GM13976 (cell line): ENCODE data around the gene LFNG.
"Not testable (repeated sequence)": the region's sequence is repeated elsewhere in the genome, so short reads cannot be mapped to it uniquely, and the experiment has no call there.

Experiments
- DNase-seq: peaks from one replicate; pipeline ENCODE4 v3.0.0; 2012; ENCODE audit warnings: low spot score
- in situ Hi-C: fragments of 300-500 bp; cut with MboI; formaldehyde crosslinking; loops from one replicate; pipeline ENCODE4 v1.12.0; 2022; ENCODE audit warnings: low sequenced_read_pairs, mixed read lengths, inconsistent platforms; ENCODE audit not compliant: unreplicated experiment
- TF ChIP-seq, protein P1 (sequence below): IDR thresholded peaks from 2 replicates; pipeline ENCODE4 v1.5.1; 2012; ENCODE audit warnings: borderline replicate concordance, mild to moderate bottlenecking; ENCODE audit not compliant: insufficient read depth; ENCODE audit errors: extremely low read depth, missing control alignments, control extremely low read depth

Gene LFNG

DNA sequence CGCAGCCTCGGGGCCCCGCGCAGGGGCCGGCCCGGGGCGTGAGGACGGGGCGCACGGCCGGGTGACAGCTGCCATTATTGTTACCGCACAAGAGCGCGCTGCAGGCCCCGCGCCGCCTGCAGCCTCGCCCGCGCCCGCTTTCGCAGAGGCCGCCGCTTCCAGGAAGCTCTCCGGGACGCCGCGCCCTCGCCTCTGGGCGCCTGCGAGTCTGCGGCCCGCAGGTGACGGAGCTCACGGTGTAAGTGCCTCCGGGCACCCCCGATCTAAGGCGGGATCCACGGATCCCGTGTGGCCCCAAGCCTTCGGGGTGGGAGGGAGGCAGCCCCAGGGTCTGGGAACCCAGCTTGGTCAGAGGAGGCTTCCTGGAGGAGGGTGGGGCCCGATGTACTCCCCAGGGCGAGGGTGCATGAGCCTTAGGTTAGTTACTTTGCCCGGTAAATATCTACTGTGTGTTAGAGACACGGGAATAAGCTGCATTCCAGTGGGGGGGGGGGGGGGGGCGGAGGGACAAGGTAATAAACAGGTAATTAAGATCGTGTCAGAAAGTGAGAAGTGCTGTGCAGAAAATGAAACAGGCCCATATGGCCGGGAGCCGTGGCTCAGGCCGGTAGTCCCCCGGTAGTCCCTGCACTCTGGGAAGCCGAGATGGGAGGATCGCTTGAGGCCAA is 39.8 kb downstream of the LFNG start:
- TF ChIP-seq, protein P1, sequence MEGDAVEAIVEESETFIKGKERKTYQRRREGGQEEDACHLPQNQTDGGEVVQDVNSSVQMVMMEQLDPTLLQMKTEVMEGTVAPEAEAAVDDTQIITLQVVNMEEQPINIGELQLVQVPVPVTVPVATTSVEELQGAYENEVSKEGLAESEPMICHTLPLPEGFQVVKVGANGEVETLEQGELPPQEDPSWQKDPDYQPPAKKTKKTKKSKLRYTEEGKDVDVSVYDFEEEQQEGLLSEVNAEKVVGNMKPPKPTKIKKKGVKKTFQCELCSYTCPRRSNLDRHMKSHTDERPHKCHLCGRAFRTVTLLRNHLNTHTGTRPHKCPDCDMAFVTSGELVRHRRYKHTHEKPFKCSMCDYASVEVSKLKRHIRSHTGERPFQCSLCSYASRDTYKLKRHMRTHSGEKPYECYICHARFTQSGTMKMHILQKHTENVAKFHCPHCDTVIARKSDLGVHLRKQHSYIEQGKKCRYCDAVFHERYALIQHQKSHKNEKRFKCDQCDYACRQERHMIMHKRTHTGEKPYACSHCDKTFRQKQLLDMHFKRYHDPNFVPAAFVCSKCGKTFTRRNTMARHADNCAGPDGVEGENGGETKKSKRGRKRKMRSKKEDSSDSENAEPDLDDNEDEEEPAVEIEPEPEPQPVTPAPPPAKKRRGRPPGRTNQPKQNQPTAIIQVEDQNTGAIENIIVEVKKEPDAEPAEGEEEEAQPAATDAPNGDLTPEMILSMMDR, result no peak
- DNase-seq, result peak; percentile 46
- in situ Hi-C loops, result no loop called here

DNA sequence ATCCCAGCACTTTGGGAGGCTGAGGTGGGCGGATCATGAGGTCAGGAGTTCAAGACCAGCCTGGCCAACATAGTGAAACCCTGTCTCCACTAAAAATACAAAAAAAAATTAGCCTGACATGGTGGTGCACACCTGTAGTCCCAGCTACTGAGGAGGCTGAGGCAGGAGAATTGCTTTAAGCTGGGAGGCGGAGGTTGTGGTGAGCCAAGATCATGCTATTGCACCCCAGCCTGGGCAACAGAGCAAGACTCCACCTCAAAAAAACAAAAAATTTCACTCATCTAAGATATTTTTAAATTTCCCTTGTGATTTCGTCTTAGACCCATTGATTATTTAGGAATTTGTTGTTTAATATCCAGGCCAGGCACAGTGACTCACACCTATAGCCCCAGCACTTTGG is 44.4 kb downstream of the LFNG start:
- DNase-seq, in situ Hi-C loops: not testable (repeated sequence)

DNA sequence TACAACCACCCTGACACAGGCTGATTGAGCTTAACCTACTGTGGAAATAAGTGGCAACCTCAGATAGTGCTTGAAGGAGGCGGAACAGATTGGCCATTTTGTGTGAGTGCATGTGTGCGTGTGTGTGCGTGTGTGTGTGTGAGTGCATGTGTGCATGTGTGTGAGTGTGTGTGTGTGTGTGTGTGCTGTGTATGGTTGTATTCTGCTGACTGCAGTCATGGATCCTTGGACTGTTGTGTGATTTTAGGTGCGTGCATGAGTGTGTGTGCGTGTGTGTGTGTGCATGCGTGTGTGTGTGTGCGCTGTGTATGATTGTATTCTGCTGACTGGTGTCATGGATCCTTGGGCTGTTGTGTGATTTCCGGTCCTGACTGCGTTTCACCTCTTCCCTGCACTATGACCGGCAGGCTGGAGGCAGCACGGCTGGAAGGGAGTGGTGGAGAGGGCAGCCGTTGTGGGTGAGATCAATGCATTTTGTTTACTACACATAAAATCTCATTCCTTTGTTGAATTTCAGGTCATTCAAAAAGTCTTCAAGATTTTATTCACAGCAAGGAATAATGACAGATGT is 45.5 kb downstream of the LFNG start:
- TF ChIP-seq, protein P1, result no peak
- no peak for DNase-seq
- in situ Hi-C loops, result no loop called here

DNA sequence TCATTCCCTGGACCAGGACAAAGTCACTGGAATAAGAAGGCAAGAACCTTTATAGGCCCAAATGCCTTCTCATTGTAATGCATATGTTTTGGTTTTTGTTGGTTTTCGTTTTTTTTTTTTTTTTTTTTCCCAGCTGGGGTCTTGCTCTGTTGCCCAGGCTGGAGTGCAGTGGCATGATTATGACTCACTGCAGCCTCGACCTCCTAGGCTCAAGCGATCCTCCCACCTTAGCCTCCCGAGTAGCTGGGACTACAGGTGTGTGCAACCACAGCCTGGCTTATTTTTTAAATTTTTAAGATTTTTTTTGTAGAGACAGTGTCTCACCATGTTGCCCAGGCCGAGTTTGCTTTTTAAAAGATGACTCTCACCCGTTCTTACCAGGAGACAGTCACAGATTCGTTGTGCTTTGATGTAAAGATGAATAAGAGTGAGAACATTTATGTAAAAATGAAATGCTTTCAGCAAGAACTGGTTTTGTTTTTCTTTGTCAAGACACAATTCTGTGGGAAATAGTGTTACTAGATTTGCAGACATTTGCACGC is 46.8 kb downstream of the LFNG start:
- TF ChIP-seq, protein P1, result no peak
- in situ Hi-C loops, result no loop called here
- DNase-seq, result no peak

DNA sequence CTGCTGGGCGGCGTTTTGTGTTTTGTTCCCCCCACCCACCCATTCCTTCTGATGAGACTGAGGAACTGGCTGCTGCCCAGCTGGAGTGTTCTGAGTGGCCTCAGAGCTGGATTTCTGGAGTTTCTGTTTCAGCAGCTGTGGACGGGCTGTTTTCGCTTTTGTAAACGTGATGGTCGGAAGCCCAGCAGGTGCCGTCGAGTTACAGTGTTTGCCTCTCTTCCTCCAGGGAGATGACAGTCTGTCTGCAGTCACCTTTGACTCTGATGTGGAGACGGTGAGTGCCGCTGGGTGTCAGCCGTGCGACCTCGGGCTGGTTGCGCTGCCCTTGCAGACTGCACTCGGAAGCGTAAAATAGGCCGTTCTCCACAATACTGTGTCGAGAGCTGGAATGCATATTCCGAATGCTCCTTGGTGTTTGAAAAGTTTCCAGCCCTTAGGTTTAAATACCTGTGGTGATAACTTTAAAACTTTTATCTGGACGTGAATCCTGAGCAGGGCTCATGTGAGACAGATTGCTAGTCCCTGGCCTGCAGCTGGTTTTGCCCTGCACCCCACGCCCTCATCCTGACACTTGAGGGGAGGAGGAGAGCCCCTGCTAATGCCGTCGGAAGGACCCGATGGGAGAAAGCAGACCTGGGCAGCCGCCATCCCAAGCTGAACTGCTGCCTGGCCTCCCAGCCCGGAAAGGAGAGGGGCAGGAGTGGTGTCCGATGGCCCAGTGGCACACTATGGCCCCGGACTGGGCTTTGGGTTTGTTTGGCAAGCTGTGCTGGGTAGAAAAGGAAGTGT is 47.5 kb downstream of the LFNG start:
- TF ChIP-seq, protein P1, result no peak
- in situ Hi-C loops, result no loop called here
- DNase-seq, result peak; percentile 70

DNA sequence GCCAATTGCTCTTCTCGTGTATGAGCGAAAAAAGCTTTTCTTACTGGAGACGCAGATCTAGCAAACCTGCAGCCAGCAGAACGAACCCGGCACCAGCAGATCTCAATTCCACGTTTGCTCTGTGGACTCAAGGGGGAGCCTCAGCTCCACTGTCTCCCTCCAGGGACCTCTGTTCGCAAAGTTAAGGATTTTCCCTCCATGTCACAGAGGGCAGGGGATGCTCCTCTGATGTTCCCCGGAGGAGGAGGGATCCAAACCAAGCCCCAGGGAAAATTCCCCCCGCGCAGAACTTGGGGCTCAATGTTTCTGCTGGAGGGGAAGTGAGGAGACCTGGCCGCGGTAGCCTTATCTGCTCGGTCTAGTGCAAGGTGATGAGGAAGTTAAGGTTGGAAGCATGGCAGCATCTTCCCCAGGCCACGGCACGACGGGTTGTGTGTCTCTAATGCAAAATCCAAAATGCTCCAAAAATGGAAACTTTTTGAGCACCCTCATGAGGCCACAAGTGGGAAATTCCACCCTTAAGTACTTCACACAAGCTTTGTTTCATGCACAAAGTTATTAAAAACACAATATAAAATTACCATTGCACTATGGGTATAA is 48.2 kb downstream of the LFNG start:
- peak; percentile 57 for DNase-seq
- TF ChIP-seq, protein P1, result no peak
- in situ Hi-C loops, result no loop called here
